H1 (cell line): ENCODE results near the gene PLEKHG1. TPM values are rescaled to one million over a fixed set of nuclear protein-coding genes. Genes with fewer than 3 reads are reported as not detected.

ENCODE experiments used
- CTCF ChIA-PET: fragments of 300-600 bp; sonication (Branson Sonifier 250); formaldehyde crosslinking; loops from one replicate; lab custom pipeline; 2021; ENCODE audit not compliant: partially characterized antibody; lab: Charles Lee
- POLR2A ChIA-PET: fragments of 300-600 bp; sonication (Branson Sonifier 250); formaldehyde crosslinking; loops from one replicate; lab custom pipeline; 2021; ENCODE audit warnings: inconsistent platforms; ENCODE audit not compliant: partially characterized antibody; lab: Charles Lee
- DNase-seq, 2 experiments: peaks; one replicate each; pipeline versions ENCODE4 v3.0.0 to v3.0.0-alpha.2; 2010 to 2022; ENCODE audit warnings: low spot score in 2 of 2, low read depth in 1 of 2, mixed read lengths in 1 of 2
- FAIRE-seq: peaks from 2 replicates; lab custom pipeline; 2011; peaks lifted over from hg19 to GRCh38; lab: Jason Lieb, UNC
- H2AFZ ChIP-seq: 2 replicates; pipeline ENCODE4 v1.8.1; 2012; ENCODE audit warnings: low read length, inconsistent platforms
- H2AK5ac ChIP-seq: 2 replicates; pipeline ENCODE4 v1.6.1; 2013; ENCODE audit warnings: low read depth, low read length
- H2BK120ac ChIP-seq: replicated peaks from 2 replicates; pipeline ENCODE3; 2013; ENCODE audit warnings: low read depth, low read length, inconsistent platforms
- H2BK12ac ChIP-seq: 2 replicates; pipeline ENCODE4 v1.6.1; 2013; ENCODE audit warnings: low read depth, low read length
- H2BK15ac ChIP-seq: 2 replicates; pipeline ENCODE4 v1.6.1; 2013; ENCODE audit warnings: low read length
- H2BK20ac ChIP-seq: 2 replicates; pipeline ENCODE4 v1.6.1; 2013; ENCODE audit warnings: low read length
- H2BK5ac ChIP-seq: 2 replicates; pipeline ENCODE4 v1.6.1; 2013; ENCODE audit warnings: low read depth, low read length
- H3K14ac ChIP-seq: 2 replicates; pipeline ENCODE4 v1.6.1; 2013; ENCODE audit warnings: inconsistent platforms; ENCODE audit not compliant: insufficient read length
- H3K18ac ChIP-seq: 2 replicates; pipeline ENCODE4 v1.6.1; 2013; ENCODE audit warnings: low read length; ENCODE audit errors: extremely low read depth
- H3K23ac ChIP-seq: 2 replicates; pipeline ENCODE4 v1.6.1; 2013; ENCODE audit warnings: inconsistent platforms; ENCODE audit not compliant: insufficient read length
- H3K23me2 ChIP-seq: 2 replicates; pipeline ENCODE4 v1.6.1; 2013; ENCODE audit warnings: low read depth, low read length
- H3K27ac ChIP-seq: 2 replicates; pipeline ENCODE4 v1.6.1; 2011; ENCODE audit warnings: low read depth, low read length, inconsistent platforms
- H3K27me3 ChIP-seq, 4 experiments: replicated peaks in 1 of 4; 1 replicate in 1 of 4; 2 replicates in 3 of 4; pipeline versions ENCODE4 v1.6.1 to v1.8.1; 2011 to 2013; ENCODE audit warnings: low read length in 3 of 4, mild to moderate bottlenecking in 3 of 4, inconsistent platforms in 2 of 4, mixed read lengths in 2 of 4, moderate library complexity in 1 of 4; ENCODE audit not compliant: control insufficient read depth in 3 of 4, insufficient read depth in 3 of 4; ENCODE audit errors: extremely low read depth in 1 of 4
- H3K36me3 ChIP-seq, 4 experiments: 2 replicates each; pipeline versions ENCODE4 v1.6.1 to v1.8.1; 2011 to 2013; ENCODE audit warnings: mild to moderate bottlenecking in 4 of 4, low read length in 3 of 4, moderate library complexity in 2 of 4, control low read depth in 1 of 4, inconsistent platforms in 1 of 4; ENCODE audit not compliant: insufficient read depth in 4 of 4, control insufficient read depth in 2 of 4
- H3K4ac ChIP-seq: replicated peaks from 2 replicates; pipeline ENCODE3; 2013; ENCODE audit warnings: low read length, low read depth, mixed read lengths, inconsistent platforms; ENCODE audit not compliant: insufficient read length
- H3K4me1 ChIP-seq, 4 experiments: replicated peaks in 1 of 4; 1 replicate in 1 of 4; 2 replicates in 3 of 4; pipeline versions ENCODE4 v1.6.1 to v1.8.1; 2011 to 2013; ENCODE audit warnings: low read length in 3 of 4, inconsistent platforms in 2 of 4, mixed read lengths in 1 of 4; ENCODE audit not compliant: insufficient read depth in 4 of 4, control insufficient read depth in 3 of 4
- H3K4me2 ChIP-seq, 2 experiments: 2 replicates each; pipeline versions ENCODE4 v1.6.1 to v1.8.1; 2011 to 2013; ENCODE audit warnings: low read depth in 2 of 2, low read length in 2 of 2, control low read depth in 1 of 2, inconsistent platforms in 1 of 2, mild to moderate bottlenecking in 1 of 2; ENCODE audit not compliant: insufficient read depth in 1 of 2
- H3K4me3 ChIP-seq, 4 experiments: fragments of 200-600, 300-600 bp in 1 of 4; sonication (generic), shearing (Covaris generic), sonication (Bioruptor Twin) in 1 of 4; 2 replicates each; pipeline versions ENCODE4 v1.5.1 to v1.8.1; 2011 to 2016; ENCODE audit warnings: low read length in 4 of 4, low read depth in 3 of 4, control low read depth in 2 of 4, inconsistent platforms in 2 of 4, mild to moderate bottlenecking in 2 of 4, mixed read lengths in 1 of 4, moderate library complexity in 1 of 4; ENCODE audit not compliant: insufficient read depth in 2 of 4; ENCODE audit errors: extremely low read depth in 1 of 4
- H3K56ac ChIP-seq: replicated peaks from 2 replicates; pipeline ENCODE3; 2013; ENCODE audit warnings: low read depth, mild to moderate bottlenecking, mixed read lengths, low read length, inconsistent platforms; ENCODE audit not compliant: insufficient read length
- H3K79me1 ChIP-seq: 2 replicates; pipeline ENCODE4 v1.6.1; 2013; ENCODE audit warnings: low read depth, low read length, control low read depth
- H3K79me2 ChIP-seq, 2 experiments: 2 replicates each; pipeline versions ENCODE4 v1.6.1 to v1.8.1; 2012 to 2013; ENCODE audit warnings: low read length in 2 of 2, mild to moderate bottlenecking in 2 of 2, inconsistent platforms in 1 of 2; ENCODE audit not compliant: insufficient read depth in 2 of 2, control insufficient read depth in 1 of 2
- H3K9ac ChIP-seq, 4 experiments: replicated peaks in 1 of 4; 1 replicate in 1 of 4; 2 replicates in 3 of 4; pipeline versions ENCODE4 v1.6.1 to v1.8.1; 2011 to 2013; ENCODE audit warnings: low read depth in 3 of 4, low read length in 3 of 4, control low read depth in 2 of 4, mild to moderate bottlenecking in 2 of 4, moderate library complexity in 2 of 4, inconsistent platforms in 1 of 4; ENCODE audit errors: extremely low read depth in 1 of 4
- H3K9me3 ChIP-seq, 2 experiments: 2 replicates each; pipeline versions ENCODE4 v1.6.1 to v1.8.1; 2012 to 2013; ENCODE audit warnings: mild to moderate bottlenecking in 2 of 2, moderate library complexity in 2 of 2, control low read depth in 1 of 2, inconsistent platforms in 1 of 2, low read depth in 1 of 2, low read length in 1 of 2, mixed read lengths in 1 of 2; ENCODE audit not compliant: insufficient read depth in 2 of 2
- H4K20me1 ChIP-seq, 2 experiments: replicated peaks in 1 of 2; 2 replicates each; pipeline versions ENCODE3 to v1.8.1; 2011 to 2013; ENCODE audit warnings: inconsistent platforms in 2 of 2, low read length in 2 of 2, mild to moderate bottlenecking in 1 of 2; ENCODE audit not compliant: insufficient read depth in 2 of 2, control insufficient read depth in 1 of 2
- H4K5ac ChIP-seq: 2 replicates; pipeline ENCODE4 v1.6.1; 2013; ENCODE audit warnings: low read length, low read depth, mixed read lengths, inconsistent platforms; ENCODE audit not compliant: insufficient read length
- H4K8ac ChIP-seq: 2 replicates; pipeline ENCODE4 v1.8.0; 2013; ENCODE audit warnings: mild to moderate bottlenecking, moderate library complexity, low read length, inconsistent platforms; ENCODE audit not compliant: insufficient read depth; ENCODE audit errors: extremely low read depth
- H4K91ac ChIP-seq: replicated peaks from 2 replicates; pipeline ENCODE3; 2013; ENCODE audit warnings: low read length, mixed read lengths, inconsistent platforms; ENCODE audit not compliant: insufficient read length
- RXRA ChIP-seq: IDR thresholded peaks from 2 replicates; pipeline ENCODE4 v1.6.1; 2011; ENCODE audit warnings: low read depth, mild to moderate bottlenecking, low read length, moderate library complexity; ENCODE audit not compliant: insufficient read depth
- SP2 ChIP-seq: IDR thresholded peaks from 2 replicates; pipeline ENCODE4 v1.6.1; 2012; ENCODE audit warnings: mild to moderate bottlenecking, low read length, inconsistent platforms
- TAF7 ChIP-seq: optimal IDR thresholded peaks from 2 replicates; pipeline ENCODE3; 2011; ENCODE audit warnings: low read depth, mild to moderate bottlenecking, inconsistent platforms, low read length, moderate library complexity, borderline replicate concordance
- TCF12 ChIP-seq: IDR thresholded peaks from 2 replicates; pipeline ENCODE4 v1.6.1; 2011; ENCODE audit warnings: low read depth, mild to moderate bottlenecking, low read length
- whole genome bisulfite sequencing, 2 experiments: shearing (Covaris generic) in 1 of 2; methylation state at CpG; one replicate each; pipeline versions ENCODE4 v1.1.6 to v1.1.7; 2013 to 2015; ENCODE audit warnings: low lambda C conversion rate in 2 of 2, mixed read lengths in 2 of 2, inconsistent platforms in 1 of 2, low coverage in 1 of 2, missing lambda C conversion rate in 1 of 2; ENCODE audit not compliant: insufficient replicate concordance in 2 of 2, insufficient coverage in 1 of 2, insufficient read length in 1 of 2; ENCODE audit errors: extremely low coverage in 1 of 2, missing lambda C conversion rate in 1 of 2; 5-methylcytosine and 5-hydroxymethylcytosine counted together
- polyA plus RNA-seq, 7 experiments: library from polyadenylated mRNA; depleted of rRNA in 3 of 7; stranded (reverse) in 5 of 7; unstranded in 2 of 7; fragments of >200 nt in 5 of 7; fragments of 200-250 nt in 2 of 7; gene quantifications; 1 replicate in 5 of 7; 2 replicates in 1 of 7; 4 replicates in 1 of 7; pipeline versions ENCODE4 v1.2.1 to v1.2.3, GENCODE V29; 2011 to 2013; ENCODE audit warnings: missing spikeins in 2 of 7, mixed read lengths in 2 of 7
- total RNA-seq: library from RNA; stranded (reverse); fragmentation: NEBNext Ultra II Directional; extraction: Animal tissue kit (Norgen Biotek cat#: 25700); gene quantifications from 2 replicates; pipeline ENCODE4 v1.2.1, GENCODE V29; 2021

PLEKHG1 gene
- total and polyA plus RNA-seq, 2 of the 8 experiments (the other 6 are each of a cell fraction or from before 2014, with no cell fraction given) = 0.94 to 2.2 TPM

- no peak overlapping the region for H2AK5ac ChIP-seq
- no peak overlapping the region for H2BK15ac ChIP-seq
- H2BK12ac ChIP-seq = no peak overlapping the region
- H3K79me1 ChIP-seq = no peaks in the 10 kb centered on the region
- H3K27me3 ChIP-seq = no peaks in the 10 kb centered on the region
- no peaks in the 10 kb centered on the region for H3K23me2 ChIP-seq
- H4K5ac ChIP-seq = no peak overlapping the region
- no peak for TF ChIP-seq RXRA
- no peak for TF ChIP-seq TCF12
- TF ChIP-seq SP2 = no peak
- TF ChIP-seq TAF7 = no peak
- H3K56ac ChIP-seq = no peak overlapping the region
- H4K20me1 ChIP-seq = no peaks in the 10 kb centered on the region
- ChIA-PET CTCF (interaction anchor here (0.6 to 1.8 kb wide), 3 partner anchors 16 to 219 kb away, joined by 3 to 5 read pairs (median 3); no protein-coding TSS in a partner anchor), POLR2A (no interaction called here)
- H2BK20ac ChIP-seq = no peak overlapping the region
- H3K4me2 ChIP-seq = no peak overlapping the region
- no peaks in the 10 kb centered on the region for H3K79me2 ChIP-seq
- no peak overlapping the region for H4K8ac ChIP-seq
- no peak overlapping the region for H3K4me3 ChIP-seq
- H3K27ac ChIP-seq = no peak overlapping the region
- H3K23ac ChIP-seq = no peak overlapping the region
- DNase-seq (no peak), FAIRE-seq (no peak)
- 100% methylated on average over 1 of the region's 1 CpG; no CpG with 5 or more reads in 1 of the 2 experiments for WGBS, 2 experiments
- no peaks in the 10 kb centered on the region for H3K4me1 ChIP-seq
- no peak overlapping the region for H2AFZ ChIP-seq
- no peaks in the 10 kb centered on the region for H3K9me3 ChIP-seq
- no peak overlapping the region for H4K91ac ChIP-seq
- H3K36me3 ChIP-seq = no peaks in the 10 kb centered on the region; a peak in 1 of 8 replicates
- no peak overlapping the region for H3K18ac ChIP-seq
- no peak overlapping the region for H3K14ac ChIP-seq
- H3K9ac ChIP-seq = no peak overlapping the region
- H2BK5ac ChIP-seq = no peak overlapping the region
- no peak overlapping the region for H3K4ac ChIP-seq
- H2BK120ac ChIP-seq = no peak overlapping the region
Observed at GRCh38 chr6:150636808-150637207, 37.1 kb downstream of the PLEKHG1 start.
